Stimulated activated CD8-positive, alpha-beta memory T cell treated with anti-CD3 and anti-CD28 coated beads, Interleukin-4, amount 100 ng/mL, for 1 hour (primary cell): ENCODE measurements around the gene GADD45B.
A peak's percentile ranks its signal among the peaks of the same experiment; 100 is the strongest.
"Not testable (repeated sequence)": the region's sequence is repeated elsewhere in the genome, so short reads cannot be mapped to it uniquely, and the experiment has no call there.

Experiments used
- DNase-seq, 2 donors: peaks; one replicate each; pipeline ENCODE4 v3.0.0-alpha.2; 2020; ENCODE audit warnings: low read depth in 2 of 2, low spot score in 1 of 2

The GADD45B gene

DNA sequence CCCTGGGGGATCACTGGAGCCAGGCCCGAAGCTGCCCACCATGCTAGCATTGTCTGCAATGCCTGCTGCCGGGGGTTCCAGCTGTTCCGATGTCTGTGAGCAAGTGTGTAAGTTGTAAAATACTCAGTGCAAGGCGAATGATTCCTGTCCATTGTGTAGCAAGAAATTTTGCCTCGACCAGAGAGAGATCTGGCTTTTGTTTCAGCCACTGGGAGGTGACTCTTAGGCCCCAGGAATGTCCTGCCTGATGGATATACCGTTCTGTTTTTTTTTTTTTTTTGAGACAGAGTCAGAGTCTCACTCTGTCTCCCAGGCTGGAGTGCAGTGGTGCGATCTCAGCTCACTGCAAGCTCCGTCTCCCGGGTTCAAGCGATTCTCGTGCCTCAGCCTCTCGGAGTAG lies 7.3 kb upstream of the GADD45B start:
- no peak for DNase-seq

DNA sequence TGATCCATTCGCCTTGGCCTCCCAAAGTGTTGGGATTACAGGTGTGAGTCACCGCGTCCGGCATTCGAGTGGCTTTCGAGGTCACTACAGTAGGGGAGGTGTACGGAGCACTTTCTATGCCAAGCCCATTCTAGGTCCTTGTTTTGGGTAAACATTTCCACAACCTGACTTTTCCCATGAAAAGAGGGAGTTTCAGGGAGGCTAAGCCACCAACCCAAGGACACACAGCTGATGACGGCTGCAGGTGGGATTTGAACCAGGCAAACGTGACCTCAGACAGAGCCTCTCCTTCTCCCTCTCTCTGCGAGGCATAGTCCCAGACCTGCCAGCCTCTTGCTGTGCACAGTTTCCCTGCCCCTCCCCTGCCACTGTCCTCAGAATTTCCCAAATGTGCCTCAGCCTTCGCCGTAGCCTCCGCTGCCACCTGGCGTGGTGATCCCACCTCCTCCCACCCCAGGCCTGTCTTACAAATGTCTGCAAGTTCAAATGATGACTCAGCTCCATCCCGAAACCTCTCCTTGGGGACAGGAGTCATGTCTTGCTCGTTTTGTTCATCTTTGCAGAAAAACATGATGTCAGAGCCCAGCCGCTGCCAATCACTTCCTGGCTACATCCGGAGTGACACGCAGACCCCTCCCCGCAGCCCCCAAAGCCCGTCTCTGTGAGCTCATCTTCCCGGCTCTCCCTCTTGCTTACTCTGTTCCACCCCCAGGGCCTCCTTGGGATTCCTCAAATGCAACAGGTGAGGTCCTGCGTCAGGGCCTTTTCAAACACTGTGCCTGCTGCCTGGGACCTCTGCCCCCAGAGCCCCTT lies 6.6 kb upstream of the GADD45B start:
- DNase-seq = no peak

- not testable (repeated sequence) for DNase-seq
Observed at GRCh38 chr19:2469915-2470200, 6.1 kb upstream of the GADD45B start.

DNA sequence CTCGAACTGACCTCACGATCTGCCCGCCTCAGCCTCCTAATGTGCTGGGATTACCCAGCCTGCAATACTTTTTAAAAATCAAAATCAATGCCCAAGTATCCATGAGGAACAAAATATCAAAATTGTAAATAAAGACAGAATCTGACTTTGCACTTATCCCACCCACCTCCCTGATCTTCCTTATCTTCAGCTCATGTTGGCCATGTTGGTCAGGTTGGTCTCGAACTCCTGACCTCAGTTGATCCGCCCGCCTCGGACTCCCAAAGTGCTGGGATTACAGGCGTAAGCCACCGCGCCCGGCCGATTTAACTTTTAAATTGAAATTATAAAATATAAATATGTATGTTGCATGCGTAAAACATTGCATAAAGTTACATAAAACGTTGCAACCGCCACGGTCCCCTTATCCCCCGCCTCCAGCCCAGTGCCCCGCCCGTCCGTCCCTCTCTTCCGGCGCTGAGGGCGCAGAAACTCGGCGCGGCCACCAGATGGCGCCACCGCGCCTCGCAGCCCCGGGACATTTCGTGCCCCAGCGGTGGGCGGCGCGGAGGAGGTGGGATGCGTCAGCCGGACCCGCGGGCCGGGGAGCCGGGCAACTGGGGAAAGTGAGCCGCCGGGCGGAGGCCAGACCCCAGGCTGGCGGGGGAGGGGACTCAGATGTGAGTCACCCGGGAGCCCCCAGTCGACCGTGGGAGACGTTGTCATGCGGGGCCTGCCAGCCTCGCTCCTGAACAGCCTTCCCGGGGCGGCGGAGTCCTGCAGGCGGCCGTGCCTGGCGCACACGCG lies 1.5 kb upstream of the GADD45B start:
- peak; percentile 79 to 81 for DNase-seq

DNA sequence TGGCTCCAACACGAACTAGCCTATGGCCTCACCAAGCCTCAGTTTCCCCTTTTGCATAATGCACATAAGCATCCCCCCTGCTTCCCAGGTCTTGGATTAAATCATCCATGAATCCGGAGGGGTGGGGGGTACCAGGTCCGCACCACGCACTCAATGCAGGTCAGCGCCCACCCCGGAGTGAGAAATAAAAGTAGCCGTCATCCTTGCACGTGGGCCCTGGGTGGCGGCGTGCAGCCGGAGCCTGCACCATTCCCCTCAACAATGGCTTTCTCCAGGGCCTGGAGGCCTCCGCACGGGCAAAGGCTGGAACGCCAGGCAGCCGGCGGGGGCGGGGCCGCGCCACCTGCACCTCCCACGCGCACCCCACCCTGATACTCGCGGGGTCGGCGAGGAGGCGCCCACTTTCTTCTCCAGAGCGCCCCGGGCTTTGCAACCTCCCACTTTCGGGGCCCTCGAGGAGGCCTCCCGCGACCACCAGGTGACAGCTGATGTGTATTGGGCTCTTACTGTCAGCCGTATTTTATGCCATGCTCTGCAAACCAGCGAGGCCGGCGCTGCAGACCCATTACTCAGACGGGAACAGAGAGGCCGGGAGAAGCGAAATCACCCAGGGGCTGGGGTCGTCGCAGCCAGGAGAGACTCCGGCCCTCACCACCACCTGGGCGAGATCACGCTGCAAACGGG lies 767 bp upstream of the GADD45B start:
- peak in 1 of 2 donors; percentile 27 for DNase-seq

DNA sequence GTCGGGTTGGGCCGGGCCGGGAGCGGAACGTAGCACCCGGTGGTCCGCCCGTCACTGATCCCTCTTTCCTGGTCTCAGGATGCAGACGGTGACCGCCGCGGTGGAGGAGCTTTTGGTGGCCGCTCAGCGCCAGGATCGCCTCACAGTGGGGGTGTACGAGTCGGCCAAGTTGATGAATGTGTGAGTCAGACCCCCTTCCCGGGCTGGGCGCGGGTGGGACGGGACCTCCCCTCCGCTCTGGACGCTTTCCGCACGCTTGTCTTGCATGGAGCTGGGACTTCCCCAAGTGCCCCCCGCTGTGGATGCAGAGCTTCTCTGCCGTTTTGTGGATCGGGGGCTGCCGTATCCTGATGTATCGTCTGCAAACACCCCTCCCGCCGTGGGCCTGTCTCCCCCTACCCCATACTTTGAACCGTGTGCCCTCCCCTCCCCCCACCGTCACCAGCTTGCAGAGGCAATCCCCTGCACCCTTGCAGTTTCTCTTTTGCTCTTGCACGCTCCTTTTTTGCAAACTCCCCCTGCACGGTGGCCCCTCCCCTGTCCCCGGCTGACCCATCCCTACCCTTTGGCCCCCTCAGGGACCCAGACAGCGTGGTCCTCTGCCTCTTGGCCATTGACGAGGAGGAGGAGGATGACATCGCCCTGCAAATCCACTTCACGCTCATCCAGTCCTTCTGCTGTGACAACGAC lies 669 bp downstream of the GADD45B start:
- DNase-seq = peak; percentile 38

DNA sequence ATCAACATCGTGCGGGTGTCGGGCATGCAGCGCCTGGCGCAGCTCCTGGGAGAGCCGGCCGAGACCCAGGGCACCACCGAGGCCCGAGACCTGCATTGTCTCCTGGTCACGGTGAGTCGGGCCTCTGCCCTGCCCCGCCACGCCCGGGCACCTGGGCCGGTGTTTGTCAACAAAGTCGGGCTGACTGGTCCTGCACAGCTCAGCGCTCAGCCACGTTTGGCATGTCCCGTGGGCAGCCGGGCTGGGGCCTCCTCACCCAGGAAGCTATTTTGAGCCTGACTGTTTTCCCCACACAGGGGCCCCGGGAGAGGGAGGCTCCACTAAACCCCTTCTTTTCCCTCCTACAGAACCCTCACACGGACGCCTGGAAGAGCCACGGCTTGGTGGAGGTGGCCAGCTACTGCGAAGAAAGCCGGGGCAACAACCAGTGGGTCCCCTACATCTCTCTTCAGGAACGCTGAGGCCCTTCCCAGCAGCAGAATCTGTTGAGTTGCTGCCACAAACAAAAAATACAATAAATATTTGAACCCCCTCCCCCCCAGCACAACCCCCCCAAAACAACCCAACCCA lies 1.3 kb downstream of the GADD45B start:
- DNase-seq = no peak

- no peak for DNase-seq
Observed at GRCh38 chr19:2477732-2478191, 1.8 kb downstream of the GADD45B start.

GRCh38 chr19:2478278-2478755 lies 2.4 kb downstream of the GADD45B start:
- DNase-seq = peak in 1 of 2 donors; percentile 23

DNA sequence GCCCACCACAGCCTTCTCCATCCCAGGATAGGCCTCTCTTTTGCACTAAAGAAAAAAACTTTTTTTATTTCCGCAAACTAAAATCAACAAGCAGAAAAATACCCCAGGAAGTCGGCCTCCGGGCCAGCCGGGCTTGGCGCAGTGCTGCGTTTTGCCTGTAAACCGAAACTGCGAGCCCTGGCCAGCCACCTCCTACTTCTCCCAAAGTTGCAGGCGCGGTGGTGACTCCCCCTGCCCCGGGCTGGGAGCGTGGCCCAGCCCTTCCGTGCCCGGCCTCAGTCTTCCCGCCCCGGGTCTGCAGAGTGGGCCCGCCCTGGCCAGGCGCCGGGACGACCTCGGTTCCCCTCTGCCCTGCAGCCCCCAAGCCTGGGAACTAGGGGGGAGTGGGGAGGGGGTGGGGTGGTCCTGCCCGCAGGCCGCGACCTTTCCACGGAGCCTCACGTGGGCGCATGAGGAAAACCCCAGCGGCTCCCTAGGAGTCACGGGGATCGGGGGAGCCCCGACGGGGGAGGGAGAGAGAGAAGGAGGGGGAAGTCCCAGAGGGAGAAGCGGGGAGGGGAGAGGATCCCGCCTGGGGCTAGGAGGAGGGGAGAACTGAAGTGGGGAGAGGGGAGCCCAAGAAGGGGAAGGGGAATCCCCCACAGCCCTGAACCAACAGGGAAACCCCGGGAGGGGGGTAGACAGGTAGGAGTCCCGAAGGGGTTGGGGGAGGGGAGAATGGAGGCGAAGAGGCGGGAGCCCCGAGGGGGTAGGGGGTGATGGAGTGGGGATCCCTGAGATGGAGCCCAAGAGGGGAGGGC lies 3.0 kb downstream of the GADD45B start:
- DNase-seq = peak; percentile 38 to 41

DNA sequence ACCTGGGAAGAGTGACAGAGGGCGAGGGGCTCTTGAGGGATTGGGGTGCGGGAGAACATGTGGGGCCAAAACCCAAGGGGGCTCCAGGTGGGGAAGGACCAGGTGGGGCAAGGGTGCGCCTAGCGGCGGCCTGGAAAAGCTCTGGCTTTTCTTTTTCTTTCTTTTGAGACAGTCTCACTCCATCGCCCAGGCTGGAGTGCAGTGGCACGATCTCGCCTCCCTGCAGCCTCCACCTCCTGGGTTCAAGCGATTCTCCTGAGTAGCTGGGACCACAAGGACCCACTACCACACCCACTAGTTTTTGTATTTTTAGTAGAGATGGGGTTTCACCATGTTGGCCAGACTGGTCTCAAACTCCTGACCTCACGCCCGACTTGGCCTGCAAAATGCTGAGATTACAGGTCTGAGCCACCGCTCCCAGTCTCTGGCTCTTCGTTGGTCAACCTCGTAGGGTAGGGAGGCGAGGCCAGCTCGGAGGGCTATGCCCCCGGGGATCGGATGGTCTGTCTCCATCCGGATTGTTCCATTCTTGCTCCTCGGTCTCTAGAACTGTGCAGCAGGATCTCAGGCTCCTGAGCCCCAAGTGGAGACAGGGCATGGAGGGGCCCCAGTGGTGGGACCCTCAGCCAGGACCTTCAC lies 3.7 kb downstream of the GADD45B start:
- DNase-seq = no peak

DNA sequence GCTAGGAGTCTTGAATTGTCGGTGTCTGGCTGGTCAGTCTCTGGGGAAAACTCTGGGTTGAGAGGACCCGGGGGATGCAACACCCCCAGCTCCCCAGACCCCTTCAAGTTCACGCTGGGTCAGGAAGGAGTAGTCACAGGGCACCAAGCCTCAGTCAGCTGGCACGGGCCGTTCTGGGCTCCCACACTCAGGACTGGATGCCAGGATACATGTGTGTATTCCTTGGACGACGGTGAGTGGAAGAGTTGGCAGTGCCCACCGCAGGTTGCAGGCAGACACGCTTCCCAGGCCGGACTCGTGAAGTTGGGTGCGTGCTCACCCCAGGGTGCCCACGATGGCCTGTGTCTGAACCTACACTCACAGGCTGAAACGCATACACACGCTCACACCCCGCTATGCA lies 5.5 kb downstream of the GADD45B start:
- no peak for DNase-seq

- no peak for DNase-seq
Observed at GRCh38 chr19:2482354-2483038, 6.6 kb downstream of the GADD45B start.

- DNase-seq = no peak
Observed at GRCh38 chr19:2483084-2483483, 7.2 kb downstream of the GADD45B start.

- DNase-seq = no peak
Observed at GRCh38 chr19:2483484-2484151, 7.7 kb downstream of the GADD45B start.

DNA sequence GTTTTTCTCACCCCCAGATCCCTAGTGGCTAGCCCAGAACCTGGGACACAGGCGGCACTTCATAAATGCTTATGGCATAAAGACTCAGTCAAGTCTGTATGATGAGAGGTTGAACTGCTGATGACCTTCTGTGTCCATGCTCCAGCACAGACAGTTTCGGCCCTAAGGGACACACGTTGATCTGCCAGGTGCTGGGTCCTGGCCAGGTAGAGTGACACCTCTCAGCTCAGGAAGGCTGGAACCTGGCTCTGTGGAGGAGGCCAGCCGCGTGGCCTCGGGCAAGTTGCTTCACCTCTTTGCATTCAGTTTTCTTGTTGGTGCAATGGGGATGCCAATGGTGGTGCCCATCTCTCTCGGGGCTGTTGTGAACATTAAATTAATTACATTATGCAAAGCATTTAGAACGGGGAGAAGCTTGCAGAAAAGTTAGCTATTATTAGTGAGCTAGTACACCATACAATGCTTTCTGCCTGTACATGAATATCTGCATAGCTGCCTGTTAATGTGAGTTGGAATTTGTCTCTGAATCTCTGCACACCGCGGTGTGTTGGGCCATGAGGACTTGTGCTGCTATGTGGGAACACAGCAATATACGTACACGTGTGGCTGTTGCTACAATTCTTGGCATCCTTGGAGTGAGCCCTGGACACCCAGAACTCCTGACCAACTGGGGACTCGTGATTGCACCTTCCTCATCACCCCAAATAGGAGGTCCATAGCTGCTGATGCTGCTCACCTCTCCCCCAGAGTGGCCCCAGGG lies 8.4 kb downstream of the GADD45B start:
- no peak for DNase-seq

GRCh38 chr19:2485428-2485827 lies 9.5 kb downstream of the GADD45B start:
- DNase-seq = no peak

GRCh38 chr19:2487090-2487489 lies 11.2 kb downstream of the GADD45B start:
- no peak for DNase-seq
